Measurements from ENCODE around the gene TTC7B. TPM values are rescaled to one million over a fixed set of nuclear protein-coding genes. Genes with fewer than 3 reads are reported as not detected.

Gene TTC7B
- polyA plus RNA-seq, 1 donor from 2014 or later = 0.89 TPM

- Mint-ChIP-seq H3K4me3 (no peak overlapping the region), H3K4me1 (no peaks in the 10 kb centered on the region), H3K27ac (no peak overlapping the region), H3K9me3 (no peaks in the 10 kb centered on the region), H3K36me3 (no peaks in the 10 kb centered on the region), H3K27me3 (peaks cover 3% of the 10 kb centered on the region)
Measured at GRCh38 chr14:90651271-90651804, 164.9 kb downstream of the TTC7B start.

- Mint-ChIP-seq H3K27me3 (peaks cover 3% of the 10 kb centered on the region), H3K27ac (no peak overlapping the region), H3K4me3 (no peak overlapping the region), H3K4me1 (no peaks in the 10 kb centered on the region), H3K9me3 (no peaks in the 10 kb centered on the region), H3K36me3 (no peaks in the 10 kb centered on the region)
Measured at GRCh38 chr14:90649557-90650135, 166.6 kb downstream of the TTC7B start.

GRCh38 chr14:90649083-90649482 lies 167.1 kb downstream of the TTC7B start:
- Mint-ChIP-seq H3K27me3 (peaks cover 3% of the 10 kb centered on the region), H3K36me3 (no peaks in the 10 kb centered on the region), H3K4me1 (no peaks in the 10 kb centered on the region), H3K27ac (no peak overlapping the region), H3K9me3 (no peaks in the 10 kb centered on the region), H3K4me3 (no peak overlapping the region)

- Mint-ChIP-seq H3K4me1 (no peaks in the 10 kb centered on the region), H3K9me3 (no peaks in the 10 kb centered on the region), H3K36me3 (no peaks in the 10 kb centered on the region), H3K27me3 (peaks cover 3% of the 10 kb centered on the region), H3K27ac (no peak overlapping the region), H3K4me3 (no peak overlapping the region)
Measured at GRCh38 chr14:90648421-90648820, 167.8 kb downstream of the TTC7B start.

GRCh38 chr14:90647473-90648005 lies 168.7 kb downstream of the TTC7B start:
- Mint-ChIP-seq H3K27ac (no peak overlapping the region), H3K4me3 (no peak overlapping the region), H3K27me3 (peaks cover 3% of the 10 kb centered on the region), H3K9me3 (no peaks in the 10 kb centered on the region), H3K36me3 (no peaks in the 10 kb centered on the region), H3K4me1 (no peaks in the 10 kb centered on the region)

- no peaks in the 10 kb centered on the region for H3K36me3 Mint-ChIP-seq
- H3K9me3 Mint-ChIP-seq = no peaks in the 10 kb centered on the region
- H3K27ac Mint-ChIP-seq = peak overlapping the region in 1 of 3 donors; percentile 53
- peaks cover 3% of the 10 kb centered on the region for H3K27me3 Mint-ChIP-seq
- no peaks in the 10 kb centered on the region for H3K4me1 Mint-ChIP-seq
- no peak overlapping the region for H3K4me3 Mint-ChIP-seq
Measured at GRCh38 chr14:90645842-90646443, 170.3 kb downstream of the TTC7B start.

GRCh38 chr14:90644882-90645281 lies 171.3 kb downstream of the TTC7B start:
- Mint-ChIP-seq H3K36me3 (no peaks in the 10 kb centered on the region), H3K27me3 (no peaks in the 10 kb centered on the region), H3K27ac (no peak overlapping the region), H3K4me1 (no peaks in the 10 kb centered on the region), H3K9me3 (no peaks in the 10 kb centered on the region), H3K4me3 (peak overlapping the region in 1 of 4 donors; percentile 3)

GRCh38 chr14:90643982-90644670 lies 172.1 kb downstream of the TTC7B start:
- Mint-ChIP-seq H3K36me3 (peaks cover 2% of the 10 kb centered on the region), H3K27me3 (no peaks in the 10 kb centered on the region), H3K9me3 (no peaks in the 10 kb centered on the region), H3K27ac (peak overlapping the region in 1 of 3 donors; percentile 20), H3K4me1 (peaks cover 0 to 2% (median 0%) of the 10 kb centered on the region in 3 donors), H3K4me3 (no peak overlapping the region)

- Mint-ChIP-seq H3K27ac (no peak overlapping the region), H3K4me1 (peaks cover 0 to 2% (median 0%) of the 10 kb centered on the region in 3 donors), H3K9me3 (no peaks in the 10 kb centered on the region), H3K36me3 (peaks cover 2% of the 10 kb centered on the region), H3K4me3 (no peak overlapping the region), H3K27me3 (no peaks in the 10 kb centered on the region)
Measured at GRCh38 chr14:90642244-90642717, 173.9 kb downstream of the TTC7B start.

GRCh38 chr14:90641615-90642243 lies 174.5 kb downstream of the TTC7B start:
- Mint-ChIP-seq H3K36me3 (peaks cover 2% of the 10 kb centered on the region), H3K27me3 (no peaks in the 10 kb centered on the region), H3K4me1 (peaks cover 0 to 2% (median 0%) of the 10 kb centered on the region in 3 donors), H3K27ac (no peak overlapping the region), H3K4me3 (no peak overlapping the region), H3K9me3 (no peaks in the 10 kb centered on the region)

- no peak overlapping the region for H3K27ac Mint-ChIP-seq
- peaks cover 0 to 2% (median 0%) of the 10 kb centered on the region in 3 donors for H3K4me1 Mint-ChIP-seq
- peaks cover 2% of the 10 kb centered on the region for H3K36me3 Mint-ChIP-seq
- H3K9me3 Mint-ChIP-seq = no peaks in the 10 kb centered on the region
- no peak overlapping the region for H3K4me3 Mint-ChIP-seq
- no peaks in the 10 kb centered on the region for H3K27me3 Mint-ChIP-seq
Measured at GRCh38 chr14:90641168-90641567, 175.1 kb downstream of the TTC7B start.

- Mint-ChIP-seq H3K36me3 (peaks cover 2% of the 10 kb centered on the region), H3K4me3 (no peak overlapping the region), H3K9me3 (no peaks in the 10 kb centered on the region), H3K27ac (no peak overlapping the region), H3K27me3 (no peaks in the 10 kb centered on the region), H3K4me1 (peaks cover 0 to 2% (median 0%) of the 10 kb centered on the region in 3 donors)
Measured at GRCh38 chr14:90639641-90640040, 176.6 kb downstream of the TTC7B start.

- Mint-ChIP-seq H3K27me3 (peaks cover 1% of the 10 kb centered on the region), H3K9me3 (no peaks in the 10 kb centered on the region), H3K4me1 (peaks cover 0 to 10% (median 8%) of the 10 kb centered on the region in 3 donors), H3K27ac (no peak overlapping the region), H3K4me3 (no peak overlapping the region), H3K36me3 (no peaks in the 10 kb centered on the region)
Measured at GRCh38 chr14:90632871-90633270, 183.4 kb downstream of the TTC7B start.

- Mint-ChIP-seq H3K4me1 (peaks cover 0 to 10% (median 8%) of the 10 kb centered on the region in 3 donors), H3K4me3 (no peak overlapping the region), H3K27me3 (peaks cover 1% of the 10 kb centered on the region), H3K36me3 (no peaks in the 10 kb centered on the region), H3K9me3 (no peaks in the 10 kb centered on the region), H3K27ac (no peak overlapping the region)
Measured at GRCh38 chr14:90632451-90632850, 183.8 kb downstream of the TTC7B start.
